Measurements from ENCODE around the gene ABCC5. TPM values are rescaled to one million over a fixed set of nuclear protein-coding genes. Genes with fewer than 3 reads are reported as not detected.

The ABCC5 gene
- polyA plus RNA-seq, 1 donor (not counting 4 experiments of a cell fraction or from before 2014, with no cell fraction given), result 28.7 TPM

- no peak for DNase-seq (ENCODE audit: low read depth, low spot score)
- dilution Hi-C loops (cut with MboI; ENCODE audit: extremely low pct_ligation_motif_present, low sequenced_read_pairs), result no loop called here
These were observed 112.6 kb downstream of the ABCC5 start for GRCh38 chr3:183904833-183905780.

GRCh38 chr3:183898028-183898431 lies 119.7 kb downstream of the ABCC5 start:
- Histone ChIP-seq H3K9me1 (ENCODE audit: control insufficient read depth, extremely low read depth, insufficient read depth, low read length) (no peaks in the 10 kb centered on the region), H3K4me1 (ENCODE audit: control insufficient read depth, extremely low read depth, insufficient read depth, low read length) (no peaks in the 10 kb centered on the region), H3K4me2 (ENCODE audit: control insufficient read depth, extremely low read depth, insufficient read depth, low read depth, low read length) (no peak overlapping the region), H3K27me3 (ENCODE audit: control insufficient read depth, extremely low read depth, insufficient read depth, low read length) (no peaks in the 10 kb centered on the region), H2AFZ (ENCODE audit: control insufficient read depth, low read length) (no peak overlapping the region), H3K36me3 (ENCODE audit: control insufficient read depth in 2 of 2, extremely low read depth in 1 of 2, insufficient read depth in 2 of 2, low read length in 2 of 2) (no peaks in the 10 kb centered on the region), H3K4me3 (ENCODE audit: control insufficient read depth in 2 of 3, extremely low read depth in 1 of 3, insufficient read depth in 2 of 3, low read depth in 1 of 3, low read length in 3 of 3) (no peak overlapping the region), H3K9me3 (ENCODE audit: control insufficient read depth, low read depth, low read length) (no peaks in the 10 kb centered on the region), H3K79me2 (ENCODE audit: control insufficient read depth, insufficient read depth, low read length) (no peaks in the 10 kb centered on the region), H4K20me1 (ENCODE audit: control insufficient read depth, extremely low read depth, insufficient read depth, low read length) (no peaks in the 10 kb centered on the region), H3K9ac (ENCODE audit: control insufficient read depth, extremely low read depth, insufficient read depth, low read length) (no peak overlapping the region), H3K27ac (ENCODE audit: control insufficient read depth, insufficient read depth, low read length) (no peak overlapping the region)
- FAIRE-seq (no peak), DNase-seq (ENCODE audit: low read depth, low spot score) (no peak)
- no peak for TF ChIP-seq EZH2 (IDR thresholded peaks at IDR 0.05; ENCODE audit: low read length)
- TF ChIP-seq CTCF (optimal IDR thresholded peaks at IDR 0.05 in 1 of 3, IDR thresholded peaks at IDR 0.05 in 1 of 3, conservative IDR thresholded peaks at IDR 0.05 in 1 of 3; ENCODE audit: extremely low read depth in 1 of 3, insufficient read depth in 2 of 3, low read length in 3 of 3), result peak in 1 of 3 experiments; percentile 6
- dilution Hi-C loops (cut with MboI; ENCODE audit: extremely low pct_ligation_motif_present, low sequenced_read_pairs), result no loop called here

More at GRCh38 chr3:183904833-183905780, 112.6 kb downstream of the ABCC5 start:
- Histone ChIP-seq H3K9me1 (ENCODE audit: control insufficient read depth, extremely low read depth, insufficient read depth, low read length) (no peaks in the 10 kb centered on the region), H3K27me3 (ENCODE audit: control insufficient read depth, extremely low read depth, insufficient read depth, low read length) (no peaks in the 10 kb centered on the region), H3K27ac (ENCODE audit: control insufficient read depth, insufficient read depth, low read length) (no peak overlapping the region), H4K20me1 (ENCODE audit: control insufficient read depth, extremely low read depth, insufficient read depth, low read length) (no peaks in the 10 kb centered on the region), H3K4me1 (ENCODE audit: control insufficient read depth, extremely low read depth, insufficient read depth, low read length) (no peaks in the 10 kb centered on the region), H3K4me3 (ENCODE audit: control insufficient read depth in 2 of 3, extremely low read depth in 1 of 3, insufficient read depth in 2 of 3, low read depth in 1 of 3, low read length in 3 of 3) (no peak overlapping the region), H3K9ac (ENCODE audit: control insufficient read depth, extremely low read depth, insufficient read depth, low read length) (no peak overlapping the region), H3K79me2 (ENCODE audit: control insufficient read depth, insufficient read depth, low read length) (no peaks in the 10 kb centered on the region), H3K4me2 (ENCODE audit: control insufficient read depth, extremely low read depth, insufficient read depth, low read depth, low read length) (no peak overlapping the region), H3K36me3 (ENCODE audit: control insufficient read depth in 2 of 2, extremely low read depth in 1 of 2, insufficient read depth in 2 of 2, low read length in 2 of 2) (no peaks in the 10 kb centered on the region), H2AFZ (ENCODE audit: control insufficient read depth, low read length) (no peak overlapping the region), H3K9me3 (ENCODE audit: control insufficient read depth, low read depth, low read length) (no peaks in the 10 kb centered on the region)
- no peak for FAIRE-seq
- no peak for TF ChIP-seq CTCF (optimal IDR thresholded peaks at IDR 0.05 in 1 of 3, IDR thresholded peaks at IDR 0.05 in 1 of 3, conservative IDR thresholded peaks at IDR 0.05 in 1 of 3; ENCODE audit: extremely low read depth in 1 of 3, insufficient read depth in 2 of 3, low read length in 3 of 3)
- no peak for TF ChIP-seq EZH2 (IDR thresholded peaks at IDR 0.05; ENCODE audit: low read length)

All from keratinocyte (primary cell).